ENCODE results near the gene PRKCB.

PRKCB gene

DNA sequence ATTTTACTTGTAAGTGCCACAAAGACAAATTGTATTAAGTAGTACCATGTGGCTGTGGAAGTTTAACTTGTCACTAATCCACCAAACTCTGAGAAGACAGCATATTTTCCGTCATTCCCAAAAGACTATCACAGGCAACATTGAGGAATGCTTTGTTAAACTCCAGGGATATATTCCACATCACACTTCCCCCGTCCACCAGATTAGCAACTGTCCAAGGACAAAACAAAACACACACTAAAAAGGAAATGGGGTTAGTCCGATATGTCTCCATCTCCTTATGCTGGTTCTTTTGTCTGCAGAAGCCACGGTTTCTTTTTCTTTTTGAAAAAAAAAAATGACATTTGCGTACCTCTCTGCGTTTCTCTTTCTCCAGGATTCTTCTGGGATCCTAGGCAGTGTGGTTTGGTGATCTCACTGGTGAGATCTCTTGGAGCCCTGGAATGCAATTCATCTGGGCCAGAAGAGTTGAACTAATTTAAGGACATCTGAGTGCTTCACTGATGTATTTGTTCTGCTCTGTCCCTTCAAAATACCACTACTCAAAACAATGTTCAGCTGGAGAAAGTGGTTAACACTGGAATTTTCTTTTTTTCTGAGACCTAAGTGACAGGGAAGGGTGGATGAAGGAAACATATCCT is 40.6 kb downstream of the PRKCB start:
- Histone ChIP-seq H3K4me3 (ENCODE audit: low read depth in 1 of 5, low read length in 5 of 5) (no peak overlapping the region), H3K4me1 (ENCODE audit: control insufficient read depth in 5 of 5, insufficient read depth in 5 of 5, low read length in 5 of 5) (no peaks in the 10 kb centered on the region), H3K9ac (ENCODE audit: low read length in 5 of 5) (no peak overlapping the region), H3K27ac (ENCODE audit: low read depth, low read length) (no peak overlapping the region), H3K36me3 (ENCODE audit: control insufficient read depth in 5 of 5, insufficient read depth in 5 of 5, low read length in 5 of 5) (no peaks in the 10 kb centered on the region), H3K27me3 (ENCODE audit: control insufficient read depth in 5 of 5, insufficient read depth in 4 of 5, low read length in 5 of 5) (no peaks in the 10 kb centered on the region), H3K9me3 (ENCODE audit: control insufficient read depth in 5 of 5, low read length in 5 of 5) (no peaks in the 10 kb centered on the region)

DNA sequence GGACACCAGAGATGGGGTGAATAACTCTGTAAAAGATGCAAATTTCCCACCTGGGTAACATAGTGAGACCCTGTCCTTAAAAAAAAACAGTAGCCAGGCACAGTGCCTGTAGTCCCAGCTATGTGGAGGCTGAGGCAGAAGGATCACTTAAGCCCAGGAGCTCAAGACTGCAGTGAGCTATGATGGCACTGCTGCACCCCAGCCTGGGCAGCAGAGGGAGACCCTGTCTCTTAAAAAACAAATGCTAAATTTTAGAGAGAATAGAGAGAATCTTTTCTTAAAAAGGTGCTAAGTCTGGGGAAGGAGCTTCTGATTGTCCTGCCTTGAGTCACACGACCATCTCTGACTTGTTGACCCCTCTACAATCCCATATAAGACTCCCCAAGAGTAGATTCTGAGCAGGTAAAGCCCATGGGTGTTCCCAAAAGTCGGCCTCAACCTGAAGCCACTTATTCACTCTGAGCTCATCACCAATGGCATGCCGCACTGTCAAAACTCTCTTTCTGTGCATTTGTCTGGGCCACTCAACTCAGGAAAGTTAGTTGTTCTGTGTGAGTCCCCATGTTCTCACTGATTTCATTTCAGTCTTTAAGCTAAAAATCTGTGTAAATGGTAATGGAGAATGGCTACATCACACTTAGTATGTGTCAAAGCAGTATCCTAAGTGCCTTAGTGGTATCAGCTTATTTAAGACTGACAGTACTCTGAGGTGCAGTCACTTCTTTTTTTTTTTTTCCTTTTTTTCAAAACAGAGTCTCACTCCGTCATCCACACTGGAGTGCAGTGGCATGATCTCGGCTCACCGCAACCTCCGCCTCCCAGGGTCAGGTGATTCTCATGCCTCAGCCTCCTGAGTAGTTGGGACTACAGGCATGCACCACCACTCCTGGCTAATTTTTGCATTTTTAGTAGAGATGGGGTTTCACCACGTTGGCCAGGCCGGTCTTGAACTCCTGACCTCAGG is 41.6 kb downstream of the PRKCB start:
- H3K9me3 ChIP-seq (ENCODE audit: control insufficient read depth in 5 of 5, low read length in 5 of 5), result no peaks in the 10 kb centered on the region
- no peak overlapping the region for H3K4me3 ChIP-seq (ENCODE audit: low read depth in 1 of 5, low read length in 5 of 5)
- no peaks in the 10 kb centered on the region for H3K27me3 ChIP-seq (ENCODE audit: control insufficient read depth in 5 of 5, insufficient read depth in 4 of 5, low read length in 5 of 5)
- H3K9ac ChIP-seq (ENCODE audit: low read length in 5 of 5), result no peak overlapping the region
- no peaks in the 10 kb centered on the region for H3K4me1 ChIP-seq (ENCODE audit: control insufficient read depth in 5 of 5, insufficient read depth in 5 of 5, low read length in 5 of 5)
- H3K27ac ChIP-seq (ENCODE audit: low read depth, low read length), result no peak overlapping the region
- no peaks in the 10 kb centered on the region for H3K36me3 ChIP-seq (ENCODE audit: control insufficient read depth in 5 of 5, insufficient read depth in 5 of 5, low read length in 5 of 5)

DNA sequence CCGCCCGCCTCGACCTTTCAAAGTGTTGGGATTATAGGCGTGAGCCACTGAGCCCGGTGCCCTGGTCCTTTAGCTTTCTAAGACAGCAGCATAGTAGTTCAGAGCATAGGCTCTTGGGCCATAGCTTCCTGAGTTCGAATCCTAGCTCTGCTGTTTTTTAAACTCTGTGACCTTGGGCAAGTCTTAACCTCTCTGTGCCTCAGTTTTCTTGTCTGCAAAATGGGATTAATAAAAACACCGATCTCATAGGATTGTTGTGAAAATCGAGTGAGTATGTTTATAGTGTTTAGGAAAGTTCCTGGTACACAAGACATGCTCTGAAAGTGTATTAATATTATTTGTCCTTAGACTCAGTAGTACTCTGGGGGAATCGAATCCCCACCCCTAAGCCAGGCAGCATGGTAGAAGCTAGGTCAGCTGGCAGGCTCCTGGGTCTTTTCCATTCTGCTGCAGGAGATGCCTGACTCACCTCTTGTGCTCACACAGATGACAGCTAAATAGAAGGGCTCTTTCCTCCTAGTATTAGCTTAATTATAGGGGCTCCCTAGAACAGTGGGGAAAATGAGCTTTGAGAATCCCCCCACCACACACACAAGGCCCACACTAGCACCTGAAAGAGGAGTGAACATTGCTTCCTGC is 44.1 kb downstream of the PRKCB start:
- no peak overlapping the region for H3K9ac ChIP-seq (ENCODE audit: low read length in 5 of 5)
- H3K4me3 ChIP-seq (ENCODE audit: low read depth in 1 of 5, low read length in 5 of 5), result no peak overlapping the region
- no peaks in the 10 kb centered on the region for H3K9me3 ChIP-seq (ENCODE audit: control insufficient read depth in 5 of 5, low read length in 5 of 5)
- H3K27ac ChIP-seq (ENCODE audit: low read depth, low read length), result no peak overlapping the region
- no peaks in the 10 kb centered on the region for H3K4me1 ChIP-seq (ENCODE audit: control insufficient read depth in 5 of 5, insufficient read depth in 5 of 5, low read length in 5 of 5)
- H3K27me3 ChIP-seq (ENCODE audit: control insufficient read depth in 5 of 5, insufficient read depth in 4 of 5, low read length in 5 of 5), result no peaks in the 10 kb centered on the region
- H3K36me3 ChIP-seq (ENCODE audit: control insufficient read depth in 5 of 5, insufficient read depth in 5 of 5, low read length in 5 of 5), result no peaks in the 10 kb centered on the region

DNA sequence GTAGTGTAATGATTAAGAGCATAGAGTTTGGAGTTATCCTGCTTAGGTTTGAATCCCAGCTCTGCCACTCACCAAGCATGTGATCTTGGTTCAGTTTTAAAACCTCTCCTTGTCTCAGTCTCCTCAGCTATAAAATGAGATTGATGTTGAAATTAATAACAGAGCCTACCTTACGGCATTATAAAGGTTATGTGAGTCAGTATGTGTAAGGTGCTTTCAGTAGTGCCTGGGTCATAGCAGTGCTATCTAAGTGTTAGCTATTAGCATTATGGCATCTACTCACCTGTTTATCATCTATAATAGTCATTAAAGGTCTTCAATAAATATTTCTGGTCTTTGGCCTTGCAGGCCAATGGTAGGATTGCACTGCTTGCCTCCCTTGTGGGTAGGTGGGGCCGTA is 53.4 kb downstream of the PRKCB start:
- no peak overlapping the region for H3K9ac ChIP-seq (ENCODE audit: low read length in 5 of 5)
- no peaks in the 10 kb centered on the region for H3K36me3 ChIP-seq (ENCODE audit: control insufficient read depth in 5 of 5, insufficient read depth in 5 of 5, low read length in 5 of 5)
- H3K27me3 ChIP-seq (ENCODE audit: control insufficient read depth in 5 of 5, insufficient read depth in 4 of 5, low read length in 5 of 5), result no peaks in the 10 kb centered on the region
- H3K27ac ChIP-seq (ENCODE audit: low read depth, low read length), result no peak overlapping the region
- H3K4me3 ChIP-seq (ENCODE audit: low read depth in 1 of 5, low read length in 5 of 5), result no peak overlapping the region
- H3K9me3 ChIP-seq (ENCODE audit: control insufficient read depth in 5 of 5, low read length in 5 of 5), result no peaks in the 10 kb centered on the region
- no peaks in the 10 kb centered on the region for H3K4me1 ChIP-seq (ENCODE audit: control insufficient read depth in 5 of 5, insufficient read depth in 5 of 5, low read length in 5 of 5)

DNA sequence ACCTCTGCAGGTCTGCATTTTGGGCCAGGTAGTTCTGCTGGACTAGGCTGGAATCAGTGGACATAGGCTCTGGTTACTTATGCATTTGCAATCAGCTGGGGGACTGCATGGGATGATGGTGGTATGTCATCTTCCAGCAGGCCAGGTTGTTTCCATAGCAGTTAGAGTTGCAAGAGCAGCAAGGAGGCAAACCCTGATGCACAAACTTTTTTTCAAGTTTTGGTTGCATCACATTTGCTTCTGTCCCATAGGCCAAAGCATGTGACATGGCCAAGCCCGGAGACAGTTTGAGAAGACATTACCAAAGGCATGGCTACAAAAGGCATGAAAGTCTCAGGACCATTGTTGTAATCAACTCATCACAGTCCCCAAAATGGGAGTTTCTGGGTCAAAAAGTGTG is 58.2 kb downstream of the PRKCB start:
- no peaks in the 10 kb centered on the region for H3K9me3 ChIP-seq (ENCODE audit: control insufficient read depth in 5 of 5, low read length in 5 of 5)
- H3K36me3 ChIP-seq (ENCODE audit: control insufficient read depth in 5 of 5, insufficient read depth in 5 of 5, low read length in 5 of 5), result no peaks in the 10 kb centered on the region
- no peaks in the 10 kb centered on the region for H3K27me3 ChIP-seq (ENCODE audit: control insufficient read depth in 5 of 5, insufficient read depth in 4 of 5, low read length in 5 of 5)
- no peak overlapping the region for H3K27ac ChIP-seq (ENCODE audit: low read depth, low read length)
- no peaks in the 10 kb centered on the region for H3K4me1 ChIP-seq (ENCODE audit: control insufficient read depth in 5 of 5, insufficient read depth in 5 of 5, low read length in 5 of 5)
- no peak overlapping the region for H3K9ac ChIP-seq (ENCODE audit: low read length in 5 of 5)
- no peak overlapping the region for H3K4me3 ChIP-seq (ENCODE audit: low read depth in 1 of 5, low read length in 5 of 5)

DNA sequence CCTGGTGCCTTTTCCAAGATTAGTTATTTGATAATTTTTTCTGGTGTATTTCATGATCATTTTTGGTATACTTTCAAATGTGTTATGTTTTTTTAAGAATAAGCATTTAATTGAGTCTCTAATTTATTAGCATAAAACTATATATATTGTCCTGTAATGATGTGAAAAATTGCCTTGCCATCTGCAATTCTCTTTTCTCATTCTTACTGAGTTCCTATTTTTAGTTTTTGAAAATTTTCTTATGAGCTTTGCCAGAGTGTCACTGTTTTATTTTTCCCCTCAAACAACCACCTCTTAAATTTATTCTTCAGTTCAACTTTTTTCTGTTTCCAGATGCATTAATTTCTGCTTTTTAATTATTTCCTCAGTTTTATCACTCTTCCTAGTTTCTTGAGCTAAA is 59.3 kb downstream of the PRKCB start:
- Histone ChIP-seq H3K4me3 (ENCODE audit: low read depth in 1 of 5, low read length in 5 of 5) (no peak overlapping the region), H3K27ac (ENCODE audit: low read depth, low read length) (no peak overlapping the region), H3K9me3 (ENCODE audit: control insufficient read depth in 5 of 5, low read length in 5 of 5) (no peaks in the 10 kb centered on the region), H3K36me3 (ENCODE audit: control insufficient read depth in 5 of 5, insufficient read depth in 5 of 5, low read length in 5 of 5) (no peaks in the 10 kb centered on the region), H3K4me1 (ENCODE audit: control insufficient read depth in 5 of 5, insufficient read depth in 5 of 5, low read length in 5 of 5) (no peaks in the 10 kb centered on the region), H3K27me3 (ENCODE audit: control insufficient read depth in 5 of 5, insufficient read depth in 4 of 5, low read length in 5 of 5) (no peaks in the 10 kb centered on the region), H3K9ac (ENCODE audit: low read length in 5 of 5) (no peak overlapping the region)

DNA sequence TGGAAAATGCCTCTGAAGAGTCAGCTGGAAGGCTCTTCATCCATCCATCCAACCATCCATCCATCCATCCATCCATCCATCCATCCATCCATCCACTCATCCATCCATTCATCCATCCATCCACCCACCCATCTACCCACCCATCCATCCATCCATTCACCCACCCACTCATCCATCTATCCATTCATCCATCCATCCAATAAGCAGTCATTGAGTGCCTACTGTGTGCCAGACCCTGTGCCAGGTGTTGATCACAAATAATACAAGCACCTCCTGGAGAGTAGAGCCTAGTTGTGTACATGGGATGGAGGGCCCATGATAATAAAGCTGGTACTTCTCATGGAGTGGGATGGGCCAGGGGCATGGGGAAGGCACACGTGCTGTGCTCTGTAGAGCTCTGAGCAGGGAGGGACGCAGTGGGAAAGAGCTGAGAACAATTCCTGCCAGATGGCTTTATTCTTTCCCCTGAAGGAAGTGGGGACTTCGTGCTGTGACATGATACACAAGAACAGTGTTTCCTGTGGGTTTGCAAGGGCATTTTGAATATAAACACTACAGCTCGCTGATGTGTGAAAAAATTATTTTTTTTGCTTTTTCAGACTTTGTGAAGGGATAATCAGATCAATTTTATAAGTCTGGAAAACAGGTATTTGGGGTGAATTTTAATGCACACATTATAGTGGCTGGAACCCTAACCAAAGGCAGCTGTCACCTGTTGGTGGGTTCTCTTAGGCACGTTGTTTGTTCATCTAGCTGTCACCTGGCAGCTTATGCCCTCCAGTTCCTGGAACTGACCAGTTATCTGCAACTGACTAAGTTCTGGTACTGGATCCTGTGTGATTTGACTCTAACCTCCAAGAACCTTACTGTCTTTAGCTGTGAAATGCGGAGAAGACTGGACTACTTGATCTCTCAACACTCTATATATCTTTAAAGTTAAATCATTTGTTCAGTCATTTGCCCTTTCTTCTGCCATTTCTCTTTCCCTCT is 61.3 kb downstream of the PRKCB start:
- Histone ChIP-seq H3K36me3 (ENCODE audit: control insufficient read depth in 5 of 5, insufficient read depth in 5 of 5, low read length in 5 of 5) (no peaks in the 10 kb centered on the region), H3K27me3 (ENCODE audit: control insufficient read depth in 5 of 5, insufficient read depth in 4 of 5, low read length in 5 of 5) (no peaks in the 10 kb centered on the region), H3K27ac (ENCODE audit: low read depth, low read length) (no peak overlapping the region), H3K9me3 (ENCODE audit: control insufficient read depth in 5 of 5, low read length in 5 of 5) (no peaks in the 10 kb centered on the region), H3K9ac (ENCODE audit: low read length in 5 of 5) (no peak overlapping the region), H3K4me3 (ENCODE audit: low read depth in 1 of 5, low read length in 5 of 5) (no peak overlapping the region), H3K4me1 (ENCODE audit: control insufficient read depth in 5 of 5, insufficient read depth in 5 of 5, low read length in 5 of 5) (no peaks in the 10 kb centered on the region)

DNA sequence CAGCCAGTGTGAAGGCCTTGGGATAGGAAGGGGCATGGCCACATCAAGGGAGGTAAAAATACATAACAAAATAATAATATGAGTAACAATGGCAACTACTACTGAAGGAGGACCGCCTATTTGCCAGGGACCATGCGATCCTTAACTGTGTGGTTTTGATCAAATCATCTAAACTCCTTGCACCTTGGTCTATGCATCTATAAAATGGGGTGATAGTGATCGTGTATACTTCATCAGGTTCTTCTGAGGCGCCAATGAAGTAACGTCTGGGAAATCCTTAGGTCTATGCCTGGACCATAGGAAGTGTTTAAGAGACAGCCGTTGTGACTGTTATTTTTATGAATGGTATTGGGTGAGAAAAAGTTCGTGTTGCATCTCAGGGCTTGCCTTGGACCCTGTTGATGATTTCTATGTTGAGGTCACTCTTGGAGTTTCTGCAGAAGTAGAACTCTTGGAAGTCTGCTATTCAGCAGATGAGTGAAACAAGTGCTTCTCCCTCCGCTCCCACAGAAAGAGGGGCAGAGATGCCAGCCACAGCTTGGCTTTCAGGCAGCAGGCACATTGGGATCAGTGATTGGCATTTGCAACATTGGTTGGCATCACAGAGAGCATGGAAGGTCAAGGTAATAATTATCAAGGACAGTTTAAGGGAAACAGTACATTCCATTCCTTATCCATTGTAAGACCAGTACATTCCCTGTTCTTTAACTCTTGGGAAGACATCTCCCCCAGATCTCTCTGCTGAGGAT is 63.1 kb downstream of the PRKCB start:
- H3K9ac ChIP-seq (ENCODE audit: low read length in 5 of 5), result no peak overlapping the region
- no peaks in the 10 kb centered on the region for H3K9me3 ChIP-seq (ENCODE audit: control insufficient read depth in 5 of 5, low read length in 5 of 5)
- H3K4me3 ChIP-seq (ENCODE audit: low read depth in 1 of 5, low read length in 5 of 5), result no peak overlapping the region
- peaks cover 0 to 4% (median 0%) of the 10 kb centered on the region in 5 donors for H3K27me3 ChIP-seq (ENCODE audit: control insufficient read depth in 5 of 5, insufficient read depth in 4 of 5, low read length in 5 of 5)
- H3K27ac ChIP-seq (ENCODE audit: low read depth, low read length), result no peak overlapping the region
- no peaks in the 10 kb centered on the region for H3K4me1 ChIP-seq (ENCODE audit: control insufficient read depth in 5 of 5, insufficient read depth in 5 of 5, low read length in 5 of 5)
- no peaks in the 10 kb centered on the region for H3K36me3 ChIP-seq (ENCODE audit: control insufficient read depth in 5 of 5, insufficient read depth in 5 of 5, low read length in 5 of 5)

DNA sequence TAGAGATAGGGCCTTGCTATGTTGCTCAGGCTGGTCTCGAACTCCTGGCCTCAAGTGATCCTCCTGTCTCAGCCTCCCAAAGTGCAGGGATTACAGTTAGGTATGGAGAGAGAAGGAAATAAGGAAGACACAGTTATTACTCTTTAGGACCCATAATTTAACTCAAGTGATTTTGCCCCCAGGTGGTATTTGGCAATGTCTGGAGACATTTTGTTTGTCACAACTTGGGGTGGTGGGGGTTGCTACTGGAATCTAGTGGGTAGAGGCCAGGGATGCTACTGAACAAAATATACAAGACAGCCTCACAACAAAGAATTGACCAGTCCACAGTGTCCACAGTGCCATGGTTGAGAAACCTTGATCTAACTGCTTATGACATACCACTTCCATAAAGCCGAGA is 64.1 kb downstream of the PRKCB start:
- Histone ChIP-seq H3K9ac (ENCODE audit: low read length in 5 of 5) (no peak overlapping the region), H3K4me3 (ENCODE audit: low read depth in 1 of 5, low read length in 5 of 5) (no peak overlapping the region), H3K27ac (ENCODE audit: low read depth, low read length) (no peak overlapping the region), H3K4me1 (ENCODE audit: control insufficient read depth in 5 of 5, insufficient read depth in 5 of 5, low read length in 5 of 5) (no peaks in the 10 kb centered on the region), H3K27me3 (ENCODE audit: control insufficient read depth in 5 of 5, insufficient read depth in 4 of 5, low read length in 5 of 5) (peaks cover 0 to 4% (median 0%) of the 10 kb centered on the region in 5 donors), H3K9me3 (ENCODE audit: control insufficient read depth in 5 of 5, low read length in 5 of 5) (no peaks in the 10 kb centered on the region), H3K36me3 (ENCODE audit: control insufficient read depth in 5 of 5, insufficient read depth in 5 of 5, low read length in 5 of 5) (no peaks in the 10 kb centered on the region)

Measured in subcutaneous abdominal adipose tissue (tissue), 5 donors.